ENCODE data around the gene SLC22A23.
A peak's percentile ranks its signal among the peaks of the same experiment; 100 is the strongest.

Gene SLC22A23

GRCh38 chr6:3456898-3457709 lies at the start of gene SLC22A23:
Gene SLC22A23, minus strand, starts transcription at chr6:3457050. Its CDS starts 491 bp downstream, at chr6:3456559.
- DNase-seq, result peak; percentile 76

GRCh38 chr6:3506200-3506599 lies 49.4 kb upstream of the SLC22A23 start:
- no peak for DNase-seq

- DNase-seq, result no peak
Observed at GRCh38 chr6:3504938-3505805, 48.3 kb upstream of the SLC22A23 start.

GRCh38 chr6:3504354-3504753 lies 47.5 kb upstream of the SLC22A23 start:
- no peak for DNase-seq

DNA sequence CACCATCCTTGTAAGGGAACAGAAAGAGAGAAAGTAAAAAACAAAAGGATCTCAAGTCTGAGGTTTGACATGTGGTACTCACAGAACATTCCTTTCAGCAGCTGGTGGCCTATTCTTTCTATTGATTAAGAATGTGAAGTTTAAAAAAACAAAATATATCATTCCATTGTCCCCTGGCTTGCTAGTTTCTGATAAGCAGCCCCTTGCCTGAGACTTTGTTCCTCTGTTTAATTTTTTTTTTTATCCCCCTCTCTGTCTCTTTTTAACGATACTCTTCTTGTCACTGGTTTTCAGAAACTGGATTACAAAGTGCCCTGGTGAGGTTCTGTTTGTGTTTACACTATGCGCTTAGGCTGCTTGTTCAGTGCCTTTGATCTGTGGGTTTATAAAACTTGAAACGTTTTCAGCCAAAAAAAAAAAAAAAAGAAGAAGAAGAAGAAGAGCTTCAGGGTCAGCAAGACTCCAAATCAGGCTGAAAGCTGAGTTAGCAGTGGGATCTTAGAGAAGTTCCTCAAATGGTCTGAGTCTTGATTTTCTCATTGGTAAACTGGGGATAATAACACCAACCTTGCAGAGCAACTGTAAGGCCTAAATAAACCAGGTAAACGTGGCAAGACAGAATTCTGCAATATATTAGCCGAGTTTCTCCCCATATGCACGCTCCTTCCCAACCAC lies 45.1 kb upstream of the SLC22A23 start:
- no peak for DNase-seq

GRCh38 chr6:3500262-3501014 lies 43.6 kb upstream of the SLC22A23 start:
- DNase-seq, result no peak

DNA sequence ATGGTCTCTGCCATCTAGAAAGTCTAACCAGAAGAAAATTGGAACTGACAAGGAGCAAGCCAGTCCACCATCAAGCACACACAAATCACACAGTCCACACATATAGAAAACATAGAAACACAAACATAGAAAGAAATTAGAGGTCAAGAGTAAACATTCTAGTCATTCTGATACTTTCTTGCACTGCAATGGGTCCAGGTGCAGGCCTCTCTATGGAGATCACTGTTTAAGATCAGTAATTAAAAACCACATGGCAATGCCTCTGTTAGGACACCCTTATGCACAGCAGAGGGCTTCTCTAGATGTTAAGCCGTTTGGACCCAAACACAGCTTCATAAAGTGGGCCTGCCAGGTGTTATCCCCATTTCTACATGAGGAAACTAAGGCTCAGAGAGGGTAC lies 42.8 kb upstream of the SLC22A23 start:
- DNase-seq, result no peak

DNA sequence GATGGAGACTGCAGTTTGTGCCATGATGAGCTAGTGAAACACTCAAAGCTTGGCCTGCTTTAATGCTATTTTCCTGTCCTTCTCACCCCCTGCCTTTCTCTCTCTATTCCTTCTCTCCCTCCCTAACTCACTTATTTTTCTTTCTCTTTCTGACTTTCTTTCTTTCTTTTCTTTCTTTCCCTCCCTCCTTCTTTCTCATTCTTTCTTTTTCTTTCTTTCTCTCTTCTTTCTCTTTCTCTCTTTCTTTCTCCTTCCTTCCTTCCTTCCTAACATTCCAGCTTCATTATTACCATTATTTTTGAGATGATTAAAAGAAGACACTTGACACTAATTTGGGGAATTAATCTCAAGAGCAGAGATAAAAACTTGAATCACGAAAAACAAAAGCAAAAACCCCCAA lies 39.5 kb upstream of the SLC22A23 start:
- DNase-seq, result no peak

GRCh38 chr6:3494391-3495100 lies 37.7 kb upstream of the SLC22A23 start:
- no peak for DNase-seq

GRCh38 chr6:3490625-3490980 lies 33.8 kb upstream of the SLC22A23 start:
- no peak for DNase-seq

- DNase-seq, result no peak
Observed at GRCh38 chr6:3489961-3490624, 33.2 kb upstream of the SLC22A23 start.

DNA sequence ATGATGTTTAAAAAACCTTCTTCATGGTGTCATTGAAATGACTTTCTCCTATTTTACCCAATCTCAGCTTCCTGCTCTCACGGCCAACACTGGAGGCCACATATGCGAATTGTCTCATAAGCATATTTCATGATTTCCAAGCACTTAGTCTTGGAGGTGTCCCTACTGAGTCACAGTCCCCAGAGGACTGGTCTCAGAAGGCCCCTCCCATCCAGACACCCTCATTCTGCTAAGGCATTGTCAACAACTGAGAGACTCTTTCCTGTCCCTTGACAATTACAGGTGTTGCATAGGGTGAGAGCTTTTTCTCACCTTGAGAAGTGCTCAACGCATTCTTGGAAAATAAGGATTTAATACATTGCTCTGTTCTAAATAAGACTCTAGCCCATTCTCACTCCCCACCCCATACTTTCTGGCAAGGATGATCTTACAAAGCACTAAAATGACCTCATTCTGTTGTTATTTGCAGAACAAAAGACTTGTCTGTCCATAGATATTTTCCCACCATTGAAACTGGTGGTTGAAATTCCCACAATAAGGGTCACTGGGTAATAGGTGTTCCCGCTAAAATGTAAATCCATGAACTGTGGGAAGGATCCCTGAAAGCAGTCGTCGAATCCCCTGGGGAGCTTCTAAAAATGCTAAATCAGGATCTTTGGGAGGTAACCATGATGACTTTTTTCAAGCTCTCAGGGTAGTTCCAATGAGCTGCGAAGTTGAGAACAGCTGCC lies 32.3 kb upstream of the SLC22A23 start:
- DNase-seq, result peak; percentile 30

DNA sequence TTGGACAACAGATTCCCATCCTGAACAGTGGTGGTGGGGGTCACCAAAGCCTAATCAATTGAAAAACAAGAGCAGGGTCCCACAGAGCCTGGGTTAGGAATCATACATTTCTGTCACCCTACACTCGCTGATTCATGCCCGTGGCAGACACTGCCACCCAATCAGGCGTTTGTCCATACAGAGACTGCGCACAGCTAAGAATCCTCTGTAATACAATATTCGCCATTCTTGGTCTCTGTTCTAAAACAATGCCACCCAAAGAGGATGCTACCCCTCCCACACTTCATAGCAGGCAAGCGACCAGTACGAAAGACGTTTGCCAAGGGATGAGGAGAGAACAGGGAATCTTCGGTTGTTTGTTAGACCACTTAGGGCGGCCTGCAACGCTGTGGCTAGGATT lies 28.1 kb upstream of the SLC22A23 start:
- DNase-seq, result no peak

GRCh38 chr6:3484192-3484591 lies 27.3 kb upstream of the SLC22A23 start:
- no peak for DNase-seq

GRCh38 chr6:3483675-3484074 lies 26.8 kb upstream of the SLC22A23 start:
- DNase-seq, result no peak

GRCh38 chr6:3482869-3483268 lies 26.0 kb upstream of the SLC22A23 start:
- no peak for DNase-seq

DNA sequence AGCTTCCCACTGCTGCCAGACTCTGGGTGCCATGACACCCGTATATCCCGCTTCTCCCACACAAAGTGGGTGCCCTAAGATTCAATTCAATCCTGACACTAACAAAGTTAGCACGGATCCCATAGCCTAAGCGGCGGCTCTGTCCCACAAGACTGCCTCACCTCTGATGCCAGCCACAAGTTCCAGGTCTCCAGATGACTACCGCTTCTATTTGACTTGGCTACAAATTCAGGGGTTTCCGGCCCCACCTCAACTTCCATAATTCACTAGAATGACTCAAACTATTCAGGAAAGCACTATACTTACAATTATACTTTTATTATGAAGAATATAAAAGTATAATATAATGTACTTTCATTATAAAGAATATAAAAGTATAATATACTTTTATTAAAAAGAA lies 24.8 kb upstream of the SLC22A23 start:
- no peak for DNase-seq

GRCh38 chr6:3480009-3480408 lies 23.2 kb upstream of the SLC22A23 start:
- no peak for DNase-seq

DNA sequence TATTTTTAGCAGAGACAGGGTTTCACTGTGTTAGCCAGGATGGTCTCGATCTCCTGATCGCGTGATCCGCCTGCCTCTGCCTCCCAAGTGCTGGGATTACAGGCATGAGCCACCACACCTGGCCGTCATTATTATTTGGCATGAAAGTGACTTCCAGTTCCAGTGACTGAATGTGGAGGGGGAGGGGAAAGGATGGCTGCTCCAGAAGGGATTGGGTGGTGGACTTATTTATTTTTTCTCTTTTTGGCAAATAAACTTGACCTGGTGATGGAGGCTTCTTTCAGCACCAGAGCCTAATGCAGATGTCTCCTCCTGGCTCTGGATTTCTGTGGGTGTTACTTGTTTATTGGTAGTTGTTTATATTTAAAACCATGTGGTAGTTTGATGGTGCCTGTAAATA lies 16.9 kb upstream of the SLC22A23 start:
- DNase-seq, result no peak

DNA sequence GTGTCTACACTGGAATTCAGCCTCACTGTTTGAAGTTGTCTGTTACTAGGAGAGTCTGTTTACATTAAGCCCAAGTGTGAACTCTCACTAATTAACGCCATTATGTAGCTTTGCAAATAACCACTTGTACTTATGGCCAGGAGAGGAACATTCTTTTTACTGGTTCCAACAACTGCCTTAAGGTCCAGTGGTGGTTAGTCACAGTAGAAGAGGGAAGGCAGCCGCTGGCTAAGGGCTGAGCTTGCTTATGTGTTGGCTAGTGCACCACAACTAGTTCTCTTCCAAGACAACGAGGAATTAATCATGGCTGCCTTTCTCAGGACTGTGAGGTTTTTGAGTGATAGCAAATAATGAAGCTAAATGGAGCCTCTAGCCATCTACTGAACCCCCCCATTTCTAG lies 14.9 kb upstream of the SLC22A23 start:
- DNase-seq, result no peak

DNA sequence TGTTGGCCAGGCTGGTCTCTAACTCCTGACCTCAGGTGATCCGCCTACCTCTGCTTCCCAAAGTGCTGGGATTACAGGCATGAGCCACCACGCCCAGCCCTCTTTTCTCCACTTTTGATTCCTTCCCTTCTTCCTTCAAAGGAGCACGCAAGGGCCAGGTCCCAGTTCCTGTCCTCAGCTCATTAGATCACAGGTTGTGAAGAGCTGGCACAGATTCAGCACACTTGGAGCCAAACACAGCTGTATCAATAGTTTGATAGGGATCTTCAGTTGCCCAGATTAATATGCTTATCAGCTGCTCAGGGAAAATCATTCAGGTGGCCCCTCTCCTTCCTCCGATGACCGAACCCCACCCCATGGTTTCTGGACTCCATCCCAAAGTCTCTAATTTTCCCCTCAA lies 14.4 kb upstream of the SLC22A23 start:
- no peak for DNase-seq

Measured in right hindlimb (tissue), 1 donor.